Endothelial cell of umbilical vein (primary cell): Measurements from ENCODE around the gene KIF4A.
"Not testable (repeated sequence)": the region's sequence is repeated elsewhere in the genome, so short reads cannot be mapped to it uniquely, and the experiment has no call there.

Source experiments
- CTCF ChIP-seq, 2 donors: IDR thresholded peaks; 1 replicate in 1 of 2; 2 replicates in 1 of 2; pipeline ENCODE4 v1.5.1; 2011; ENCODE audit warnings: low read length in 2 of 2, mild to moderate bottlenecking in 2 of 2, moderate library complexity in 2 of 2, control low read depth in 1 of 2, inconsistent platforms in 1 of 2, low read depth in 1 of 2; ENCODE audit not compliant: insufficient read depth in 1 of 2; ENCODE audit errors: extremely low read depth in 1 of 2
- FOS ChIP-seq: IDR thresholded peaks from 2 replicates; pipeline ENCODE4 v1.6.1; 2011; ENCODE audit warnings: mild to moderate bottlenecking, low read length, moderate library complexity, borderline replicate concordance; ENCODE audit not compliant: insufficient read depth
- POLR2A ChIP-seq: IDR thresholded peaks from 2 replicates; pipeline ENCODE4 v1.6.1; 2012; ENCODE audit warnings: low read depth, mild to moderate bottlenecking, control low read depth, low read length
- POLR2AphosphoS5 ChIP-seq: IDR thresholded peaks from 2 replicates; pipeline ENCODE4 v1.6.1; 2012; ENCODE audit warnings: low read depth, mild to moderate bottlenecking, control low read depth, low read length, moderate library complexity; ENCODE audit not compliant: insufficient read depth
- TF ChIP-seq, protein P1 (sequence below): IDR thresholded peaks from 2 replicates; pipeline ENCODE4 v1.6.1; 2011; ENCODE audit not compliant: insufficient read depth, insufficient read length

GRCh38 chrX:70274029-70274428 lies 15.9 kb upstream of the KIF4A start:
- TF ChIP-seq POLR2AphosphoS5; FOS; CTCF (IDR thresholded peaks at IDR 0.05; ENCODE audit: extremely low read depth in 1 of 2, insufficient read depth in 1 of 2, low read depth in 1 of 2, low read length in 2 of 2); POLR2A: not testable (repeated sequence)
- TF ChIP-seq, protein P1, sequence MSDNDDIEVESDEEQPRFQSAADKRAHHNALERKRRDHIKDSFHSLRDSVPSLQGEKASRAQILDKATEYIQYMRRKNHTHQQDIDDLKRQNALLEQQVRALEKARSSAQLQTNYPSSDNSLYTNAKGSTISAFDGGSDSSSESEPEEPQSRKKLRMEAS = not testable (repeated sequence)
